ENCODE results near the gene CLTC.
"Not testable (repeated sequence)": the region's sequence is repeated elsewhere in the genome, so short reads cannot be mapped to it uniquely, and the experiment has no call there.

CLTC gene

DNA sequence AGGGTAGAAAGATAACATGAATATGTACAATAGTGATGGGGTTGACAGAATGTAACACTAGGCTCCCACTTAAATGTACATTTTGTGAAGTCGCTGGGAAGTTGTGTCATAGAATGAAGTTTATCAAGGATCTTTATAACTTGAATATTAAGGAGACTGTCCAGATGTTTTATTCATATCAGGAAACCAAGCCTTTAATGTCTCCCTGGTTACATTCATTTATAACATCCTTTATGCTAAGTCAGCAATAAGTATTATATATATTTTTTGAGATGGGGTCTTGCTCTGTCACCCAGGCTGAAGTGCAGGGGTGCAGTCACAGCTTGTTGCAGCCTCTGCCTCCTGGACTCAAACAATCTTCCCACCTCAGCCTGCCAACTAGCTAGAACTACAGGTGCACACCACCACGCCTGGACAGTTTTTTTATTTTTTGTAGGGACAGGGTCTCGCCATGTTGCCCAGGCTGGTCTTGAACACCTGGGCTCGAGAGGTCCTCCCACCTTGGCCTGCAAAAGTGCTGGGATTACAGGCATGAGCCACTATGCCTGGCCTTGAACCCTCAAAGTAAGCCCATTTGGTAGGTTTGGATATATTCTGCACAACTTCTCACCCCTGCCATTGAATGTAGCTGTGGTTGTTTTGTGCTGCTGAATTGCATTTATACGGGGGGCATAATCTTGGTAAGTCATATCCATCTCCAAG is 14.1 kb downstream of the CLTC start:
- DNase-seq (ENCODE audit: low read depth in 2 of 2), result no peak

GRCh38 chr17:59634632-59635541 is 15.2 kb downstream of the CLTC start:
- no peak for DNase-seq (ENCODE audit: low read depth in 2 of 2)

DNA sequence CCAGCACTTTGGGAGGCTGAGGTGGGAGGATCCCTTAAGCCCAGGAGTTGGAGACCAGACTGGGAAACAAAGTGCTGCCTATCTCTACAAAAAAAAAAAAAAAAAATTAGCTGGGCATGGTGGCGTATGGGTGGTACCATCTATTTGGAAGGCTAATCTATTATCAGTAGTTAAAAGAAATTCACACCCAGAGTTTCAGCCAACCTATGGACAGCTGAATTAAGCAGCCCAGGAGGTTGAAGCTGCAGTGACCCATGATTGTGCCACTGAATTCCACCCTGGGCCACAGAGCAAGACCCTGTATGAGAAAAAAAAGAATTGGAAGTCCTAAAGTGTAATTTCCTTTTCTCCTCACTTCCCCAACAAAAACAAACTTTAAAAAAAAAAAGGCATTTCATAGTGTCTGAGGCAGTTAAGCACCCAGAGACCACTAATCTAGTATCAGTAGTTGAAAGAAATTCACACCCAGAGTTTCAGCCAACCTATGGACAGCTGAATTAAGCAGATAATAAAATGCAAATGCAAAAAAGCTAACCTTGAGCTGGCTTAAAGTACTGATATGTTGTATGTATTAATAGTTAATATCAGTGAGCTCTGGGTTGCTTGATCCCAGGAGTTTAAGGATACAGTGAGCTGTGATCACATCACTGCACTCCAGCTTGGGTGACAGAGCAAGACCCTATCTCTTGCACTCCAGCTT is 18.1 kb downstream of the CLTC start:
- no peak for DNase-seq (ENCODE audit: low read depth in 2 of 2)

DNA sequence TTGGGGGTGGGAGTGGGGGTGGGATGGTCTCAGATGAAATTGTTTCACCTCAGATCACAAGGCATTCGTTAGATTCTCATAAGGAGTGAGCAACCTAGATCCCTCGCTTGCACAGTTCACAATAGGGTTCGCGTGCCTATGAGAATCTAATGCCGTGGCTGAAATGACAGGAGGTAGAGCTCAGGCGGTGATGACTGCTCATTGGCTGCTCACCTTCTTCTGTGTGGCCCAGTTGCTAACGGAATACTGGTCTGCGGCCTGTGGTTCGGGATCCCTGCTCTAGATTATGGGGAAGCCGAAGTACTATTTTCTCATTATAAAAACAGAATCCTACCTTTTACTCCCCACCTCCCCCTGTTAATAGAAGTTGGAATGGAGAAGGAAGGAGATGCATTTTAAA is 18.9 kb downstream of the CLTC start:
- no peak for DNase-seq (ENCODE audit: low read depth in 2 of 2)

- DNase-seq (ENCODE audit: low read depth in 2 of 2), result no peak
Measured at GRCh38 chr17:59641799-59642484, 22.2 kb downstream of the CLTC start.

- DNase-seq (ENCODE audit: low read depth in 2 of 2), result no peak
Measured at GRCh38 chr17:59642565-59642964, 22.9 kb downstream of the CLTC start.

DNA sequence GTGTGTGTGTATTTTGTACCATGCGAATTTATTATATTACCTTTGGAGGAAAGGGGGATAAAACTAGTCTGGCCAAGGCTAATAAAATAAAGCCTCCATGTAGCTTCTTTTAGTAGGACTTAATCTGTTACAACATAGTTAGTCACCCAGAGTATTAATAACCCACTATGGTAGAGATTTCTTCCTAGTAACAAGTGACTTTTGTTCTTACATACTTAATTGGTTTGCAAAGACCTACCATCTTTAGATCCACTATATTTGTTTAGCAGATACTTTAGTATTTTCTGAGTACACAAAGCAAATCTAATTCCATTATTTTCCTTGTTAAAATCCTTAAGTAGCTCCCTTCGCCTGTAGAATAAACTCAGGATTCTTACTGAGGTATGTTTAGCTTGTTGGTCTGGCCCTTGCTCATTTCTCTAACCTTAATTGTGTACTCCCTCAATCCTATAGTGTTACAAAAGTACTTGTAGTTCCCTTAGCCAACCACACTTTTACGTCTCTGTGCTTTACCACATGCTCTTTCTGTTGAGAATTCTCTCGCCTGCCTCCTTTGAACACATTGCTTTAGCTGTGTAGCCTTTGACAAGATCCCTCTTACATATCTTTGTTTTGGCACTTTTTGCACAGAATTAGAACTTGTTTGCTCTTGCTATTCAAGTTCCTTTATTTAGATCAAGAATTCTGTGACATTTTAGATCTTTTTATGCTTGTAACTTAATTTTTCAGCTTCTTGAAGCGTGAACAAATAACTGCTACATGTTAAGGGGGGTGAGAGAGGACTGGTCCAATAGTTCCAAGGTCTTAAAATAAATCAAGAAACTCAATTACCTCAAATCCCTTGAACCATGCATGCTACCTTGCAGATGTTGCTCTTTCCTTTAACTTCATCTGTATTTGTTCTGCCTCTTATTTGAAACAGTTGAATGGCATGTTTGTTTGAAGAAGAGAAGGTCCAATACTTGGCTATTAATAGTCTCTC is 23.8 kb downstream of the CLTC start:
- no peak for DNase-seq (ENCODE audit: low read depth in 2 of 2)

DNA sequence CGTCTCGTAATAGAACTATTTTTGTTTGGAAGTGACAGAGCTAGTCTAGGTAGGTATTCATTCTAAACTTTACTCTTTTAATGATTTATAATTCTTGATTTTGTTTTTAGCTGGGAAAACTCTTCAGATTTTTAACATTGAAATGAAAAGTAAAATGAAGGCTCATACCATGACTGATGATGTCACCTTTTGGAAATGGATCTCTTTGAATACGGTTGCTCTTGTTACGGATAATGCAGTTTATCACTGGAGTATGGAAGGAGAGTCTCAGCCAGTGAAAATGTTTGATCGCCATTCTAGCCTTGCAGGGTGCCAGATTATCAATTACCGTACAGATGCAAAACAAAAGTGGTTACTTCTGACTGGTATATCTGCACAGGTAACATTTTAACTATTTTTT is 27.6 kb downstream of the CLTC start:
- no peak for DNase-seq (ENCODE audit: low read depth in 2 of 2)

DNA sequence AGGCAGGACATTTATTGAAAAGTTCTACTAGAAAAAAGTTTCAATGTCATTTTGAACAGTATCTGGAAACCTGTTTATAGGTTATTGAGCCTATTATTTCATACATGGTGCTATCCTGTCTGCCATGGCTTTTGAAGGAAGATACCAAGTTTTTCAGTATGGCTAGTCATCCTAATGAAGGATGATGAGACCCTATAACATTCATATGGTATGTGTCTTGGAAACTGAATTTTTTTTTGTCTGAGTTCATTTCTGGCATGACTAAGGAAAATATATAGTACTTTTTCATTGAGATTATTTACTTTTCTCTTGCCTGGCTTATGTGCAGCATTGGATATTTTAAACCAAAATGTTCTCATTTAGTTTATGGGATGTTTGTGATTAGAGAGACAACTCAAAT is 30.2 kb downstream of the CLTC start:
- DNase-seq (ENCODE audit: low read depth in 2 of 2), result no peak

- no peak for DNase-seq (ENCODE audit: low read depth in 2 of 2)
Measured at GRCh38 chr17:59650642-59651041, 30.9 kb downstream of the CLTC start.

DNA sequence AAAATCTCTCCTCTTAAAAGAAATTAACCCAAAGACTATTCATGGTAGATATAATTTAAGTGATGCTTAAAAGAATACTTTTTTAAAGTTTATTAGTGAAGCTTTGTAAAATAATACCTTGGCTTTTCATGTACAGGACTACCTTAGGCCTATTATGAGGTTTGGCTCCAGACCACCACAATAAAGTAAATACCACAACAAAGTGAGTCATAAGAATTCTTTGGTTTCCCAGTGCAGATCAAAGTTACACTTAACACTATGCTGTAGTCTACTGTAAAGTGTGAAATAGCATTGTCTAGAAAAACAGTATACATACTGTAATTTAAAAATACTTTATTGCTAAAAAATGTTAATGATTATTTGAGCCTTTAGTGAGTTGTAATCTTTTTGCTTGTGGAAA is 31.7 kb downstream of the CLTC start:
- DNase-seq (ENCODE audit: low read depth in 2 of 2), result no peak

DNA sequence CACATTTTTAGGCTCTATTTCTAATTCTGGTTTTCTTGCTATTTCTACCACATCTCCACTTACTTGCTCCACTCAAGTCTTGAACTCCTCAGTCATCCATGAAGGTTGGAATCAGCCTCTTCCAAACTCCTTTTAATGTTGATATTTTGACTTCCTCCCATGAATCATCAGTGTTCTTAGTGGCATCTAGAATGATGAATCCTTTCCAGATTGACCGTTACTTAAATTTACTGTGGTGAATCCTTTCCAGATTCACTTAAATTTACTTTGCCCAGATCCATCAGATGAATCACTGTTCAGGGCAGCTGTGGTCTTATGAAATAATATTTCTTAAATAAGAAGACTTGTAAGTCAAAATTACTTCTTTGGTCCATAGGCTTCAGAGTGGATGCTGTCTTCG is 32.4 kb downstream of the CLTC start:
- no peak for DNase-seq (ENCODE audit: low read depth in 2 of 2)

DNA sequence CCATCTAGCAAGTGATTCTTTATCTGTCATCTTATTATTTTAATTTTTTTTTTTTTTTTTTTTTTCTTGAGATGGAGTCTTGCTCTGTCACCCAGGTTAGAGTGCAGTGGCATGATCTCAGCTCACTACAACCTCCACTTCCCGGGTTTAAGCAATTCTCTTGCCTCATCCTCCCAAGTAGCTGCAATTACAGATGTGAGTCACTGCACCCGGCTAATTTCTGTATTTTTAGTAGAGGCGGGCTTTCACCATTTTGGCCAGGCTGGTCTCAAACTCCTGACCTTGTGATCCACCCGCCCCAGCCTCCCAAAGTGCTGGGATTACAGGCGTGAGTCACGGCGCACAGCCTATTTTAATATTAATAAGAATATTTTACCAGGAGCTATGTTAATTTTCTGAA is 36.9 kb downstream of the CLTC start:
- not testable (repeated sequence) for DNase-seq (ENCODE audit: low read depth in 2 of 2)

DNA sequence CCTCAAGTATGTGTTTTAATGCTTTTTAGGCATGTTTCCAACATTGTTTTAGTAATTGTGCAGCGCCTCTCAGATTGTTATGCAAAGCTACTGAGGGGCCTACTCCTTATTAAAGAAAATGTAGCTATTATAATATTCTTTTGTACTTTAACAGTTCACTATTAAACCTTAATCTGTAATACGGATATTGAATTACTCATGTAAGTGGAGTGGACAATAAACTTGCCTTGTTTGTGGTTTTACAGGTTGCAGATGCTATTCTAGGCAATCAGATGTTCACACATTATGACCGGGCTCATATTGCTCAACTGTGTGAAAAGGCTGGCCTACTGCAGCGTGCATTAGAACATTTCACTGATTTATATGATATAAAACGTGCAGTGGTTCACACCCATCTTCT is 46.5 kb downstream of the CLTC start:
- DNase-seq (ENCODE audit: low read depth in 2 of 2), result no peak

GRCh38 chr17:59668816-59669215 is 49.1 kb downstream of the CLTC start:
- no peak for DNase-seq (ENCODE audit: low read depth in 2 of 2)

GRCh38 chr17:59669411-59669810 is 49.7 kb downstream of the CLTC start:
- DNase-seq (ENCODE audit: low read depth in 2 of 2), result no peak

GRCh38 chr17:59669944-59670343 is 50.2 kb downstream of the CLTC start:
- DNase-seq (ENCODE audit: low read depth in 2 of 2), result no peak

GRCh38 chr17:59671386-59671785 is 51.7 kb downstream of the CLTC start:
- no peak for DNase-seq (ENCODE audit: low read depth in 2 of 2)

DNA sequence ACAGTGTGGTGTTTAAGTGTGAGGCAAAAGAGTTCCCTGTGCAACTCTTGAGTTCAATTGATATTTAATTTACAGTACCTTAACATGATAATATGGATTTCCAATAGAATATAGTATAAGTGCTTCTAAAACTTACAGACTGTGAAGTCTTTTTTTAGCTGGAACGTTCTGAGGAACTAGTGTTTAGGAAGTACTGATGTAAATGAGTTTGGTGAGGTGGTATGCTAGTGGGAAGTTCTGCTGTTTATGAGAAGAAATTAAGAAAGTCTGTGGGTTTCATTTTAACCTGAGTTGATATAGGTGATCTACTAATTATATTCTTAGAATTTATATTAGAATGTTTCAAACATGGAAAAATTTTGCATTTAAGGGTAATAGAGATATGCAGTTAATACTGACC is 55.5 kb downstream of the CLTC start:
- no peak for DNase-seq (ENCODE audit: low read depth in 2 of 2)

DNA sequence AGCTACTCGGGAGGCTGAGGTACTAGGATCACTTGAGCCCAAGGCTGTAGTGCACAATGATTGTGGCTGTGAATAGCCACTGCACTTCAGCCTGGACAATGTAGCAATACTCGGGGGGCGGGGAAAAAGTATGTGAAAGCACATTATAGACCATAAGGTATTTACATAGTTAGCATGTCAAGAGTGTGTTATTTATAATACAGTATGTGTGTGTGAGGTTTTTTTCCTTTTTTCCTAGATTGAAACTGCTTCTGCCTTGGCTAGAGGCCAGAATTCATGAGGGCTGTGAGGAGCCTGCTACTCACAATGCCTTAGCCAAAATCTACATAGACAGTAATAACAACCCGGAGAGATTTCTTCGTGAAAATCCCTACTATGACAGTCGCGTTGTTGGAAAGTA is 57.0 kb downstream of the CLTC start:
- DNase-seq (ENCODE audit: low read depth in 2 of 2), result no peak

DNA sequence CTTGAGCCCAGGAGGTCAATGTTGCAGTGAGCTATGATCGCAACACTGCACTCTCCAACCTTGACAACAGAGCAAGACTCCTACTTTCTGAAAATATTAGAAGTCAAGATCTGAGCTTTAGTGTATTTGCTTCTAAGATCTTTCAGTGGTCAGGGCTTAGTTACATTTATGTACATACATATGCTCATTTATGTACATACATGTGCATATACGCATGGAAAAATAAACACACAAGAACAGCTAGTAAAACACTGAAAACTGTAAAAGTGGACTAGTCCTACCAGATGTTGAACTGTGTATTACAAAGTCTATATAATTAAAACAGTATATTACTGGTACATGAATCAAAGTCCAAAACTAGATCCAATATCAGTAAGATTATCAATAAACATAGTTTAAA is 59.2 kb downstream of the CLTC start:
- no peak for DNase-seq (ENCODE audit: low read depth in 2 of 2)

Data from activated CD8-positive, alpha-beta memory T cell treated with anti-CD3 and anti-CD28 coated beads for 4 hours (primary cell).